CD14-positive monocyte (primary cell): ENCODE data around the gene ID1. TPM values are rescaled to one million over a fixed set of nuclear protein-coding genes. Genes with fewer than 3 reads are reported as not detected.
"Not testable (repeated sequence)": the region's sequence is repeated elsewhere in the genome, so short reads cannot be mapped to it uniquely, and the experiment has no call there.

Source experiments
- DNase-seq, 3 donors: peaks; one replicate each; pipeline ENCODE4 v3.0.0-alpha.2; 2011 to 2022
- H2AFZ ChIP-seq: 2 replicates; pipeline ENCODE4 v1.6.0; 2012; ENCODE audit warnings: mild to moderate bottlenecking, low read depth, low read length, inconsistent platforms; ENCODE audit not compliant: insufficient read depth, poor library complexity, severe bottlenecking
- H3K27ac ChIP-seq, 2 donors: 1 replicate in 1 of 2; 2 replicates in 1 of 2; pipeline ENCODE4 v1.5.1; 2012 to 2013; ENCODE audit warnings: low read length in 2 of 2, control low read depth in 1 of 2, inconsistent platforms in 1 of 2, low read depth in 1 of 2, mild to moderate bottlenecking in 1 of 2
- H3K27me3 ChIP-seq, 2 donors: one replicate each; pipeline versions ENCODE4 v1.6.0 to v1.6.1; 2011 to 2013; ENCODE audit warnings: low read length in 2 of 2; ENCODE audit not compliant: control insufficient read depth in 2 of 2, insufficient read depth in 2 of 2
- H3K36me3 ChIP-seq, 2 donors: replicated peaks in 1 of 2; 1 replicate in 1 of 2; 2 replicates in 1 of 2; pipeline versions ENCODE4 v1.5.1 to v1.6.1; 2012 to 2013; ENCODE audit warnings: low read length in 2 of 2, control low read depth in 1 of 2, inconsistent platforms in 1 of 2, mild to moderate bottlenecking in 1 of 2; ENCODE audit not compliant: insufficient read depth in 2 of 2, control insufficient read depth in 1 of 2
- H3K4me1 ChIP-seq, 2 donors: 1 replicate in 1 of 2; 2 replicates in 1 of 2; pipeline versions ENCODE4 v1.5.1 to v1.6.1; 2012 to 2013; ENCODE audit warnings: low read length in 2 of 2, control low read depth in 1 of 2, inconsistent platforms in 1 of 2, mild to moderate bottlenecking in 1 of 2, moderate library complexity in 1 of 2; ENCODE audit not compliant: insufficient read depth in 2 of 2, control insufficient read depth in 1 of 2
- H3K4me2 ChIP-seq: replicated peaks from 2 replicates; pipeline ENCODE3; 2012; ENCODE audit warnings: low read length, moderate library complexity, mild to moderate bottlenecking; ENCODE audit not compliant: poor library complexity, severe bottlenecking; ENCODE audit errors: extremely low read depth
- H3K4me3 ChIP-seq, 3 experiments: fragments of 200-600 bp in 1 of 3; sonication (generic) in 1 of 3; replicated peaks in 1 of 3; 1 replicate in 2 of 3; 2 replicates in 1 of 3; pipeline ENCODE4 v1.5.1; 2011 to 2013; ENCODE audit warnings: low read length in 3 of 3, mild to moderate bottlenecking in 3 of 3, control low read depth in 2 of 3, low read depth in 2 of 3, inconsistent platforms in 1 of 3, moderate library complexity in 1 of 3
- H3K79me2 ChIP-seq: 2 replicates; pipeline ENCODE4 v1.6.0; 2012; ENCODE audit warnings: mild to moderate bottlenecking, control low read depth, inconsistent platforms, low read length, moderate library complexity; ENCODE audit not compliant: insufficient read depth
- H3K9ac ChIP-seq: 2 replicates; pipeline ENCODE4 v1.6.0; 2017; ENCODE audit warnings: low read length, mild to moderate bottlenecking; ENCODE audit not compliant: insufficient read depth, poor library complexity, severe bottlenecking
- H3K9me3 ChIP-seq, 2 donors: replicated peaks in 1 of 2; 1 replicate in 1 of 2; 2 replicates in 1 of 2; pipeline versions ENCODE4 v1.5.1 to v1.6.1; 2012 to 2013; ENCODE audit warnings: low read length in 2 of 2, control low read depth in 1 of 2; ENCODE audit not compliant: control insufficient read depth in 1 of 2, insufficient read depth in 1 of 2
- H4K20me1 ChIP-seq: 2 replicates; pipeline ENCODE4 v1.6.0; 2012; ENCODE audit warnings: mild to moderate bottlenecking, low read length, control low read depth, moderate library complexity; ENCODE audit not compliant: insufficient read depth
- H3K27ac Mint-ChIP-seq, 7 donors: one replicate each; pipeline ENCODE4 v1.8.0; 2020; ENCODE audit warnings: mild to moderate bottlenecking in 7 of 7, mixed read lengths in 7 of 7, moderate library complexity in 6 of 7, inconsistent platforms in 2 of 7
- H3K27me3 Mint-ChIP-seq, 3 donors: one replicate each; pipeline ENCODE4 v1.8.0; 2021 to 2022; ENCODE audit warnings: low read depth in 3 of 3, mild to moderate bottlenecking in 3 of 3, mixed read lengths in 3 of 3, moderate library complexity in 3 of 3, inconsistent platforms in 1 of 3
- H3K36me3 Mint-ChIP-seq, 2 donors: one replicate each; pipeline ENCODE4 v1.8.0; 2020; ENCODE audit warnings: mixed read lengths in 2 of 2, inconsistent platforms in 1 of 2, mild to moderate bottlenecking in 1 of 2
- H3K4me1 Mint-ChIP-seq: one replicate; pipeline ENCODE4 v1.8.0; 2020; ENCODE audit warnings: mild to moderate bottlenecking, mixed read lengths
- H3K4me3 Mint-ChIP-seq, 2 donors: one replicate each; pipeline ENCODE4 v1.8.0; 2020; ENCODE audit warnings: mild to moderate bottlenecking in 2 of 2, mixed read lengths in 2 of 2, moderate library complexity in 1 of 2
- H3K9me3 Mint-ChIP-seq, 7 donors: one replicate each; pipeline ENCODE4 v1.8.0; 2020 to 2022; ENCODE audit warnings: mixed read lengths in 7 of 7, mild to moderate bottlenecking in 6 of 7, moderate library complexity in 6 of 7, inconsistent platforms in 2 of 7
- WGBS: methylation state at CpG from one replicate; pipeline ENCODE4 v1.1.5; 2013; ENCODE audit warnings: missing lambda C conversion rate; ENCODE audit not compliant: insufficient coverage; 5-methylcytosine and 5-hydroxymethylcytosine counted together
- intact Hi-C, 2 donors: fragments of 100-400 bp; cut with micrococcal nuclease; formaldehyde crosslinking; loops; one replicate each; pipeline versions ENCODE4 v1.15.0 to v1.15.1; 2023
- polyA plus RNA-seq, 3 donors: library from polyadenylated mRNA; depleted of rRNA in 1 of 3; unstranded in 2 of 3; stranded (reverse) in 1 of 3; fragments of 300-500 nt in 2 of 3; fragments of >200 nt in 1 of 3; fragmentation: Illumina TruSeq in 2 of 3; gene quantifications; 1 replicate in 2 of 3; 2 replicates in 1 of 3; pipeline ENCODE4 v1.2.3, GENCODE V29; 2012 to 2021
- TF ChIP-seq, protein P1 (sequence below): fragments of 200-600 bp; IDR thresholded peaks from one replicate; pipeline ENCODE4 v1.8.0; 2022; ENCODE audit warnings: antibody characterized with exemption, mild to moderate bottlenecking

The ID1 gene
- polyA plus RNA-seq, 3 donors, result 3.9 to 129 (median 12.5) TPM

GRCh38 chr20:31644701-31645100, 39.6 kb downstream of the ID1 start:
- peaks cover 6% of the 10 kb centered on the region for H3K4me1 Mint-ChIP-seq
- H3K9ac ChIP-seq, result no peak overlapping the region

GRCh38 chr20:31648104-31648503, 43.0 kb downstream of the ID1 start:
- H3K9me3 ChIP-seq, H3K4me1 Mint-ChIP-seq, H3K79me2 ChIP-seq, H3K27ac ChIP-seq, H3K4me3 Mint-ChIP-seq, H3K27me3 ChIP-seq, H3K4me1 ChIP-seq, H2AFZ ChIP-seq, H3K36me3 ChIP-seq, H4K20me1 ChIP-seq, DNase-seq, H3K4me2 ChIP-seq, H3K36me3 Mint-ChIP-seq, intact Hi-C loops, H3K4me3 ChIP-seq, H3K27me3 Mint-ChIP-seq, H3K9me3 Mint-ChIP-seq, H3K9ac ChIP-seq: not testable (repeated sequence)
- 100% methylated on average over 1 of the region's 3 CpGs for WGBS
- H3K27ac Mint-ChIP-seq, result peak overlapping the region in 1 of 7 donors; percentile 33

More at GRCh38 chr20:31644701-31645100, 39.6 kb downstream of the ID1 start:
- no peak for DNase-seq
- Histone ChIP-seq H4K20me1 (no peaks in the 10 kb centered on the region), H3K79me2 (no peaks in the 10 kb centered on the region), H3K4me2 (no peak overlapping the region), H3K9me3 (no peaks in the 10 kb centered on the region), H2AFZ (no peak overlapping the region), H3K27ac (no peak overlapping the region), H3K4me1 (peaks cover 0 to 4% of the 10 kb centered on the region in 2 donors), H3K36me3 (no peaks in the 10 kb centered on the region), H3K27me3 (no peaks in the 10 kb centered on the region), H3K4me3 (no peak overlapping the region)
- Mint-ChIP-seq H3K27ac (no peak overlapping the region), H3K4me3 (no peak overlapping the region), H3K9me3 (no peaks in the 10 kb centered on the region), H3K27me3 (peaks cover 0 to 4% (median 3%) of the 10 kb centered on the region in 3 donors), H3K36me3 (no peaks in the 10 kb centered on the region)
- WGBS, result 93% methylated on average over 5 of the region's 8 CpGs
- intact Hi-C loops, result no loop called here
- TF ChIP-seq, protein P1, sequence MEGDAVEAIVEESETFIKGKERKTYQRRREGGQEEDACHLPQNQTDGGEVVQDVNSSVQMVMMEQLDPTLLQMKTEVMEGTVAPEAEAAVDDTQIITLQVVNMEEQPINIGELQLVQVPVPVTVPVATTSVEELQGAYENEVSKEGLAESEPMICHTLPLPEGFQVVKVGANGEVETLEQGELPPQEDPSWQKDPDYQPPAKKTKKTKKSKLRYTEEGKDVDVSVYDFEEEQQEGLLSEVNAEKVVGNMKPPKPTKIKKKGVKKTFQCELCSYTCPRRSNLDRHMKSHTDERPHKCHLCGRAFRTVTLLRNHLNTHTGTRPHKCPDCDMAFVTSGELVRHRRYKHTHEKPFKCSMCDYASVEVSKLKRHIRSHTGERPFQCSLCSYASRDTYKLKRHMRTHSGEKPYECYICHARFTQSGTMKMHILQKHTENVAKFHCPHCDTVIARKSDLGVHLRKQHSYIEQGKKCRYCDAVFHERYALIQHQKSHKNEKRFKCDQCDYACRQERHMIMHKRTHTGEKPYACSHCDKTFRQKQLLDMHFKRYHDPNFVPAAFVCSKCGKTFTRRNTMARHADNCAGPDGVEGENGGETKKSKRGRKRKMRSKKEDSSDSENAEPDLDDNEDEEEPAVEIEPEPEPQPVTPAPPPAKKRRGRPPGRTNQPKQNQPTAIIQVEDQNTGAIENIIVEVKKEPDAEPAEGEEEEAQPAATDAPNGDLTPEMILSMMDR, result no peak
